H9 (cell line): ENCODE data around the gene GPR62. TPM values are rescaled to one million over a fixed set of nuclear protein-coding genes. Genes with fewer than 3 reads are reported as not detected.
A peak's percentile ranks its signal among the peaks of the same experiment; 100 is the strongest.

Experiments
- DNase-seq: peaks from one replicate; pipeline ENCODE4 v3.0.0-alpha.2; 2017
- H2AFZ ChIP-seq: one replicate; pipeline ENCODE4 v1.6.1; 2013; ENCODE audit warnings: mild to moderate bottlenecking, low read length, control low read depth, moderate library complexity
- H2AK5ac ChIP-seq: 2 replicates; pipeline ENCODE4 v1.6.1; 2013; ENCODE audit warnings: low read length, control low read depth, mixed read lengths; ENCODE audit not compliant: insufficient read length
- H2BK120ac ChIP-seq: one replicate; pipeline ENCODE4 v1.6.1; 2013; ENCODE audit warnings: low read depth, mild to moderate bottlenecking, low read length, control low read depth, inconsistent platforms; ENCODE audit not compliant: poor library complexity, severe bottlenecking
- H2BK12ac ChIP-seq: 2 replicates; pipeline ENCODE4 v1.6.1; 2013; ENCODE audit warnings: low read length, control low read depth, mixed read lengths, low read depth; ENCODE audit not compliant: insufficient read length
- H2BK15ac ChIP-seq: 2 replicates; pipeline ENCODE4 v1.6.1; 2013; ENCODE audit warnings: low read depth, low read length, control low read depth
- H2BK20ac ChIP-seq: one replicate; pipeline ENCODE4 v1.6.1; 2013; ENCODE audit warnings: low read depth, mild to moderate bottlenecking, low read length, control low read depth, inconsistent platforms; ENCODE audit not compliant: poor library complexity, severe bottlenecking
- H2BK5ac ChIP-seq: 2 replicates; pipeline ENCODE4 v1.6.1; 2013; ENCODE audit warnings: low read length, control low read depth, mixed read lengths; ENCODE audit not compliant: insufficient read length
- H3K14ac ChIP-seq: 2 replicates; pipeline ENCODE4 v1.6.1; 2013; ENCODE audit warnings: low read length, control low read depth; ENCODE audit not compliant: insufficient read depth
- H3K18ac ChIP-seq: 2 replicates; pipeline ENCODE4 v1.6.1; 2013; ENCODE audit warnings: low read depth, mild to moderate bottlenecking, mixed read lengths, low read length, control low read depth; ENCODE audit not compliant: insufficient read length
- H3K23ac ChIP-seq: 2 replicates; pipeline ENCODE4 v1.6.1; 2013; ENCODE audit warnings: low read length, control low read depth, mixed read lengths, low read depth; ENCODE audit not compliant: insufficient read length
- H3K23me2 ChIP-seq: 2 replicates; pipeline ENCODE4 v1.6.1; 2013; ENCODE audit warnings: low read depth, mild to moderate bottlenecking, mixed read lengths, low read length, control low read depth; ENCODE audit not compliant: insufficient read length, poor library complexity, severe bottlenecking
- H3K27ac ChIP-seq: 2 replicates; pipeline ENCODE4 v1.5.1; 2013; ENCODE audit warnings: low read length, control low read depth, mixed read lengths, low read depth; ENCODE audit not compliant: insufficient read length
- H3K27me3 ChIP-seq: 2 replicates; pipeline ENCODE4 v1.6.1; 2013; ENCODE audit warnings: low read length, control low read depth, inconsistent platforms; ENCODE audit not compliant: insufficient read depth
- H3K4ac ChIP-seq: 2 replicates; pipeline ENCODE4 v1.6.1; 2013; ENCODE audit warnings: low read depth, mild to moderate bottlenecking, control low read depth, inconsistent platforms, low read length, moderate library complexity
- H3K4me1 ChIP-seq: 2 replicates; pipeline ENCODE4 v1.6.1; 2013; ENCODE audit warnings: low read length, control low read depth, inconsistent platforms; ENCODE audit not compliant: insufficient read depth
- H3K4me2 ChIP-seq: 2 replicates; pipeline ENCODE4 v1.6.1; 2013; ENCODE audit warnings: low read length, control low read depth, mixed read lengths; ENCODE audit not compliant: insufficient read length, insufficient read depth
- H3K56ac ChIP-seq: 2 replicates; pipeline ENCODE4 v1.6.1; 2013; ENCODE audit warnings: low read depth, mild to moderate bottlenecking, mixed read lengths, low read length, control low read depth; ENCODE audit not compliant: insufficient read length
- H3K79me1 ChIP-seq: 2 replicates; pipeline ENCODE4 v1.6.1; 2013; ENCODE audit warnings: low read depth, mild to moderate bottlenecking, moderate library complexity, low read length, control low read depth, inconsistent platforms; ENCODE audit not compliant: insufficient read depth, poor library complexity, severe bottlenecking
- H3K79me2 ChIP-seq: 2 replicates; pipeline ENCODE4 v1.6.1; 2013; ENCODE audit warnings: low read length, control low read depth, inconsistent platforms; ENCODE audit not compliant: insufficient read depth
- H3K9ac ChIP-seq: 2 replicates; pipeline ENCODE4 v1.6.1; 2013; ENCODE audit warnings: low read length, control low read depth, mixed read lengths; ENCODE audit not compliant: insufficient read length; ENCODE audit errors: extremely low read depth
- H3K9me3 ChIP-seq: one replicate; pipeline ENCODE4 v1.6.1; 2013; ENCODE audit warnings: low read depth, low read length, inconsistent platforms; ENCODE audit not compliant: control insufficient read depth
- H3T11ph ChIP-seq: one replicate; pipeline ENCODE4 v1.6.1; 2013; ENCODE audit warnings: mild to moderate bottlenecking, low read length, control low read depth, inconsistent platforms
- H4K20me1 ChIP-seq: one replicate; pipeline ENCODE4 v1.6.1; 2013; ENCODE audit not compliant: control insufficient read depth, insufficient read length, insufficient read depth
- H4K5ac ChIP-seq: 2 replicates; pipeline ENCODE4 v1.6.1; 2013; ENCODE audit warnings: low read depth, mild to moderate bottlenecking, mixed read lengths, low read length, control low read depth; ENCODE audit not compliant: insufficient read length
- H4K8ac ChIP-seq: replicated peaks from 2 replicates; pipeline ENCODE4 v1.6.1; 2013; ENCODE audit warnings: low read length, control low read depth, mixed read lengths, low read depth; ENCODE audit not compliant: insufficient read length
- H4K91ac ChIP-seq: 2 replicates; pipeline ENCODE4 v1.6.1; 2013; ENCODE audit warnings: low read depth, mild to moderate bottlenecking, moderate library complexity, mixed read lengths, low read length, control low read depth; ENCODE audit not compliant: insufficient read length
- H3K27ac Mint-ChIP-seq, 3 experiments: 2 replicates in 2 of 3; 3 replicates in 1 of 3; pipeline ENCODE4 v1.8.0; 2020 to 2021; ENCODE audit warnings: mixed read lengths in 3 of 3, mild to moderate bottlenecking in 1 of 3, moderate library complexity in 1 of 3
- H3K27me3 Mint-ChIP-seq: 2 replicates; pipeline ENCODE4 v1.8.0; 2021; ENCODE audit warnings: low read depth, mild to moderate bottlenecking, moderate library complexity, mixed read lengths
- H3K36me3 Mint-ChIP-seq, 3 experiments: 2 replicates in 2 of 3; 3 replicates in 1 of 3; pipeline ENCODE4 v1.8.0; 2020 to 2021; ENCODE audit warnings: low read depth in 3 of 3, mixed read lengths in 3 of 3; ENCODE audit not compliant: insufficient read depth in 1 of 3
- H3K4me1 Mint-ChIP-seq, 2 experiments: 2 replicates each; pipeline ENCODE4 v1.8.0; 2020; ENCODE audit warnings: mixed read lengths in 2 of 2
- H3K4me3 Mint-ChIP-seq, 2 experiments: 2 replicates in 1 of 2; 3 replicates in 1 of 2; pipeline ENCODE4 v1.8.0; 2020 to 2021; ENCODE audit warnings: mild to moderate bottlenecking in 2 of 2, mixed read lengths in 2 of 2, moderate library complexity in 1 of 2
- H3K9me3 Mint-ChIP-seq, 2 experiments: 2 replicates in 1 of 2; 3 replicates in 1 of 2; pipeline ENCODE4 v1.8.0; 2020; ENCODE audit warnings: mild to moderate bottlenecking in 2 of 2, mixed read lengths in 2 of 2, moderate library complexity in 1 of 2
- WGBS: extraction: QIAGEN DNeasy Blood & Tissue Kit; methylation state at CpG from one replicate; pipeline ENCODE4 v1.1.7; 2013; ENCODE audit warnings: missing lambda C conversion rate, low lambda C conversion rate, mixed read lengths; ENCODE audit not compliant: insufficient read length; ENCODE audit errors: extremely low coverage; 5-methylcytosine and 5-hydroxymethylcytosine counted together
- total RNA-seq: library from RNA; stranded (reverse); gene quantifications from 2 replicates; pipeline ENCODE4 v1.2.1, GENCODE V29; 2021
- TF ChIP-seq, protein P1 (sequence below): fragments of 200-600 bp; sonication (generic); conservative IDR thresholded peaks from 3 replicates; pipeline ENCODE4 v1.8.0; 2021; ENCODE audit warnings: antibody characterized with exemption, mild to moderate bottlenecking

The GPR62 gene
- total RNA-seq, 1 experiment from 2014 or later = 0.13 TPM

DNA sequence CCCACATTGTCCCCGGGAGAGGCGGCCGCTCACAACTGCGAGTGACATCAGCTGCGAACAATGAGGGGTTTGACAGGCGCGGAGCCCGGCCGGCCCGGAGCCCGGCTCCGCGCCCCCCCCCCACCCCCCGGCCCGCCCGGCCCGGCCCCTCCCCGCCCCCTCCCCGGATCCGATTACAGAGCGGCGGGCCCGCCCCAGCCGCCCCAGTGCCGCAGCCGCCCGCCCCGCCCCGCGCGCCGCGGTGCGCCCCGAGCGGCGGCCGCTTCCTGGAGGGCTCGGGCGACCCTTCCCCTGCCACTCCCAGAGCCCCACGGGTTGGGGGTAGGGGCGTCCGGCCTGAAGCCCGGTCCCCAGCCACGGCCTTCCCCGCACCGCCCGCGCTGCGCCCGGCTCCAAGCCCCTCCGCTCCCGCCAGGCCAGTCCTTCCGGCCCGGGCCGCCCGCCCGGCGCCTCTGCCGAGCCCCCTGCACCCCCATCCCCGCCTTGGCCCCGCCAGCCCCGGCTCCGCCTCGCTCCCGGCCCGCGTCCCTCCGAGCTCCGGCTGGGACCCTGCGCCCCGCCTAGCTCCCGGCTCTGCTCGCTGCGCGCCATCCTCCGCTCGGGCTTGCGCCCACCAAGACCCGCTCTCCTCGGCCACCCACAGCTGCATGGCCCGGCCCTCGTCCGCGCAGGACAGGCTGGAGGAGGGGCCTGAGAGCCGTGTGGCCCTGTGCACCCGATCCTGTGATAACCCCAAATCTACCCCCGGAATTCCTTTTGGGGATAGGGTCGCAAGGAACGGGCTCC lies 12.4 kb downstream of the GPR62 start, which contains the start of gene PCBP4:
Gene PCBP4, minus strand, starts transcription at position 71 of the 786 bp plus-strand sequence. CDS start 6,214 bp downstream, outside the sequence.
- Histone ChIP-seq H2BK15ac (no peak within 1 kb of the TSS), H3K4me1 (peaks cover 11% of the 10 kb centered on the region; the same call in 1 of the 2 replicates), H3K4me2 (peak within 1 kb of the TSS; percentile 67), H3K18ac (peak within 1 kb of the TSS; percentile 82), H3K23ac (no peak within 1 kb of the TSS), H3K14ac (peak within 1 kb of the TSS; percentile 90), H2AK5ac (no peak within 1 kb of the TSS), H3T11ph (no peak within 1 kb of the TSS), H2AFZ (no peak within 1 kb of the TSS), H3K4ac (peak within 1 kb of the TSS; percentile 73; the same call in 1 of the 2 replicates), H4K8ac (no peak within 1 kb of the TSS), H4K5ac (no peak within 1 kb of the TSS), H4K91ac (no peak within 1 kb of the TSS), H3K23me2 (peaks cover 11% of the 10 kb centered on the region), H2BK20ac (no peak within 1 kb of the TSS), H3K27me3 (no peaks in the 10 kb centered on the region), H3K56ac (no peak within 1 kb of the TSS), H3K79me1 (no peaks in the 10 kb centered on the region), H3K9ac (peak within 1 kb of the TSS; percentile 71), H2BK5ac (no peak within 1 kb of the TSS), H3K9me3 (no peaks in the 10 kb centered on the region), H2BK12ac (peak within 1 kb of the TSS; percentile 88), H3K79me2 (no peaks in the 10 kb centered on the region), H2BK120ac (peak within 1 kb of the TSS; percentile 74), H4K20me1 (no peaks in the 10 kb centered on the region), H3K27ac (no peak within 1 kb of the TSS)
- TF ChIP-seq, protein P1, sequence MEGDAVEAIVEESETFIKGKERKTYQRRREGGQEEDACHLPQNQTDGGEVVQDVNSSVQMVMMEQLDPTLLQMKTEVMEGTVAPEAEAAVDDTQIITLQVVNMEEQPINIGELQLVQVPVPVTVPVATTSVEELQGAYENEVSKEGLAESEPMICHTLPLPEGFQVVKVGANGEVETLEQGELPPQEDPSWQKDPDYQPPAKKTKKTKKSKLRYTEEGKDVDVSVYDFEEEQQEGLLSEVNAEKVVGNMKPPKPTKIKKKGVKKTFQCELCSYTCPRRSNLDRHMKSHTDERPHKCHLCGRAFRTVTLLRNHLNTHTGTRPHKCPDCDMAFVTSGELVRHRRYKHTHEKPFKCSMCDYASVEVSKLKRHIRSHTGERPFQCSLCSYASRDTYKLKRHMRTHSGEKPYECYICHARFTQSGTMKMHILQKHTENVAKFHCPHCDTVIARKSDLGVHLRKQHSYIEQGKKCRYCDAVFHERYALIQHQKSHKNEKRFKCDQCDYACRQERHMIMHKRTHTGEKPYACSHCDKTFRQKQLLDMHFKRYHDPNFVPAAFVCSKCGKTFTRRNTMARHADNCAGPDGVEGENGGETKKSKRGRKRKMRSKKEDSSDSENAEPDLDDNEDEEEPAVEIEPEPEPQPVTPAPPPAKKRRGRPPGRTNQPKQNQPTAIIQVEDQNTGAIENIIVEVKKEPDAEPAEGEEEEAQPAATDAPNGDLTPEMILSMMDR = no peak
- no CpG with 5 or more reads among the region's 90 CpGs for WGBS
- DNase-seq = peak; percentile 72
- H3K4me3 Mint-ChIP-seq = peak within 1 kb of the TSS; percentile 80 to 89
- no peaks in the 10 kb centered on the region for H3K9me3 Mint-ChIP-seq
- peak within 1 kb of the TSS; percentile 70 to 98 (median 94); a peak in 6 of 7 replicates for H3K27ac Mint-ChIP-seq
- peaks cover 33% of the 10 kb centered on the region for H3K27me3 Mint-ChIP-seq
- H3K4me1 Mint-ChIP-seq = peaks cover 45 to 68% of the 10 kb centered on the region in 2 experiments
- H3K36me3 Mint-ChIP-seq = peaks cover 0 to 5% (median 2%) of the 10 kb centered on the region in 3 experiments; a peak in 4 of 7 replicates
